ENCODE measurements around the gene NUCKS1.
A peak's percentile ranks its signal among the peaks of the same experiment; 100 is the strongest.

Gene NUCKS1

GRCh38 chr1:205719015-205719414 is 31.0 kb downstream of the NUCKS1 start:
- no peak overlapping the region for H3K4me3 ChIP-seq (ENCODE audit: low read depth, low read length)
- TF ChIP-seq, protein P1, sequence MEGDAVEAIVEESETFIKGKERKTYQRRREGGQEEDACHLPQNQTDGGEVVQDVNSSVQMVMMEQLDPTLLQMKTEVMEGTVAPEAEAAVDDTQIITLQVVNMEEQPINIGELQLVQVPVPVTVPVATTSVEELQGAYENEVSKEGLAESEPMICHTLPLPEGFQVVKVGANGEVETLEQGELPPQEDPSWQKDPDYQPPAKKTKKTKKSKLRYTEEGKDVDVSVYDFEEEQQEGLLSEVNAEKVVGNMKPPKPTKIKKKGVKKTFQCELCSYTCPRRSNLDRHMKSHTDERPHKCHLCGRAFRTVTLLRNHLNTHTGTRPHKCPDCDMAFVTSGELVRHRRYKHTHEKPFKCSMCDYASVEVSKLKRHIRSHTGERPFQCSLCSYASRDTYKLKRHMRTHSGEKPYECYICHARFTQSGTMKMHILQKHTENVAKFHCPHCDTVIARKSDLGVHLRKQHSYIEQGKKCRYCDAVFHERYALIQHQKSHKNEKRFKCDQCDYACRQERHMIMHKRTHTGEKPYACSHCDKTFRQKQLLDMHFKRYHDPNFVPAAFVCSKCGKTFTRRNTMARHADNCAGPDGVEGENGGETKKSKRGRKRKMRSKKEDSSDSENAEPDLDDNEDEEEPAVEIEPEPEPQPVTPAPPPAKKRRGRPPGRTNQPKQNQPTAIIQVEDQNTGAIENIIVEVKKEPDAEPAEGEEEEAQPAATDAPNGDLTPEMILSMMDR (IDR thresholded peaks at IDR 0.05; ENCODE audit: borderline replicate concordance, insufficient read depth, low read depth, low read length) = no peak

DNA sequence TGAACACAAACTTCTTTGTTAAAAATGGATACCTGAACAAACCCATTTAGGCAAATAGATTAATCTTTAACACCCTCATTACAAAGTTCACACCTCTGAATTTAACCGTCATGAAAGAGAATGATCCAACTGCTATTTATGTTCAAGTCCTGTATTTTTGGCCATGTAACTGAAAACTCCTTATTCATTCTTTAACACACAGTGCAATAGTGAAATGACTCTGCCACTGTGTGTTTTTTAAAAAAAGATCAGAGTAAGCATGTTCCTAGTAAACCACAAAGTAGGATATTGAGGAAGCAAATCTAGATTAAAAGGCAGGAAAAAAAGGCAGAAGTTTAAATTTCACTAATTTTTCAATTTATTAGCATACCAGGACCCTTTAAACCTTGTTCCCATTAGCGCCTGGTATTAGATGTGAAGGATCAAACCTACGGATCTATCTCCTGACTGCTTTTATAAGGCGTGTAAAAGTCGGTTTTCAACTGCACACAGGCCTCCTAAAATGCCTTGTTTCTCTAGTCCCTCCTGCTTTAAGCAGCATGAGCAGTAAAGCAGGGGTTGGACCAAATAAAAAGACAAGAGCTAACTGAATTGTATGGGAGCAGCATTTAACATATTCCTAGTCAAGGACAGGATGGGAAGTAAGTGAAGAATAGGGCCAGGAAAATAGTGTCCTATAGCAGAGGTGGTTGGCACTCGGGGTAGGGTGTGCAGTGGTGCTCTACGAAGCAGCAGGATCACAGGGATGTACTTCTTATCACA is 33.4 kb downstream of the NUCKS1 start:
- no peak overlapping the region for H3K4me3 ChIP-seq (ENCODE audit: low read depth, low read length)
- TF ChIP-seq, protein P1 (IDR thresholded peaks at IDR 0.05; ENCODE audit: borderline replicate concordance, insufficient read depth, low read depth, low read length) = no peak

DNA sequence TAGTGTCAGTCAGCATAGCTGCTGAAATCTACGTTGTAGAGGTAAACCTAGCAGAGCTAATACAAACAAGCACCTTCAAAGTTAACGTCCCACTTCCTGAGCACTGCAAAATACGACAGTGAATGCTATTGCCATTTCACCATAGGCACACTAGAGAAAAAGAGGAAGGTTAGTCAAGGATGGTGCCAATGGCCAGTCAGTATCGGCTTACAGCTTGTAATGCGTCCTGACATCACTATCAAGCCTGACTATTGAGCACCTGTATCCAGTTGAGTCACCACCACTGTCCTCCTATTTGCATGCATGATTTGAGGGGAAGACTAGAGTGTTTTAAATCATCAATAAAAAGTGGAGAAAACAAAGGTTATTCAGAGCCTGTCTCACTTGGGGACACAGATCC is 34.4 kb downstream of the NUCKS1 start:
- TF ChIP-seq, protein P1 (IDR thresholded peaks at IDR 0.05; ENCODE audit: borderline replicate concordance, insufficient read depth, low read depth, low read length) = no peak
- no peak overlapping the region for H3K4me3 ChIP-seq (ENCODE audit: low read depth, low read length)

DNA sequence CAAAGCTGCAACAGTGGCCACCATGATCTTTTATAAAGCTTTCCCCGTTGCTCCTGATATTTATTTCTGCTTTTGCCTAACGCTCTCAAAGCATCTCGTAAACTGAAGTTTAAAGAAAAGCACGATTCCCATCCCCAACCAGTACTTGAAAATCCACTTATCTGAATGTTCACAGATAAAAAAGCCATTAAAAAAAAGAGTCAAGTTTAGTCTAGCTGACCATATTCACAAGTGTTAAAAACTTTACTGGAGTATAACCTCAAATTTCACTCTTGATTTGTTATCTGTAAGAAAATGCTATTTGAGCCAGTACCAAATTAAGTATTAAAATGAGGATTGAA is 35.1 kb downstream of the NUCKS1 start:
- TF ChIP-seq, protein P1 (IDR thresholded peaks at IDR 0.05; ENCODE audit: borderline replicate concordance, insufficient read depth, low read depth, low read length) = no peak
- no peak overlapping the region for H3K4me3 ChIP-seq (ENCODE audit: low read depth, low read length)

GRCh38 chr1:205714190-205714905 is 35.6 kb downstream of the NUCKS1 start:
- no peak overlapping the region for H3K4me3 ChIP-seq (ENCODE audit: low read depth, low read length)
- TF ChIP-seq, protein P1 (IDR thresholded peaks at IDR 0.05; ENCODE audit: borderline replicate concordance, insufficient read depth, low read depth, low read length) = no peak

- TF ChIP-seq, protein P1 (IDR thresholded peaks at IDR 0.05; ENCODE audit: borderline replicate concordance, insufficient read depth, low read depth, low read length) = peak; percentile 75
- no peak overlapping the region for H3K4me3 ChIP-seq (ENCODE audit: low read depth, low read length)
These were observed 38.6 kb downstream of the NUCKS1 start for GRCh38 chr1:205711105-205712048.
